ENCODE results near the gene CGAS.

The CGAS gene

DNA sequence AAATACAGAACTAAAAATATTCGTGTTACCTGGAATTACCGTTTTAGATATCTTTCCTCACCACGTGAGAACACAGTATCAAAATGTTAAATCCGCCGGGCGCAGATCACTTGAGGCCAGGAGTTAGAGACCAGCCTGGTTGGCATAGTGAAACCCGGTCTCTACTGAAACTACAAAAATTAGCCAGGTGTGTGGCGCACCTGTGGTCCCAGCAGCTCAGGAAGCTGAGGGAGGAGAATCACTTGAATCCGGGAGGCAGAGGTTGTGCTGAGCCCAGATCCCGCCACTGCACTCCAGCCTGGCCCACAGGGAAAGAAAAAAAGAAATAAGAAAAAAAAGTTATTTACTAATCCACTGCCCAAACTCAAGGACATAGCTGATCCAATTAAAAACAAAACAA, 62.2 kb downstream of the CGAS start:
- TF ChIP-seq FOXP2 (optimal IDR thresholded peaks at IDR 0.05; ENCODE audit: borderline replicate concordance, extremely low read depth, extremely low read length, insufficient read depth), result no peak
- TF ChIP-seq SIN3A (IDR thresholded peaks at IDR 0.05; ENCODE audit: borderline replicate concordance, insufficient read depth, low read length), result no peak
- TF ChIP-seq, protein P1, sequence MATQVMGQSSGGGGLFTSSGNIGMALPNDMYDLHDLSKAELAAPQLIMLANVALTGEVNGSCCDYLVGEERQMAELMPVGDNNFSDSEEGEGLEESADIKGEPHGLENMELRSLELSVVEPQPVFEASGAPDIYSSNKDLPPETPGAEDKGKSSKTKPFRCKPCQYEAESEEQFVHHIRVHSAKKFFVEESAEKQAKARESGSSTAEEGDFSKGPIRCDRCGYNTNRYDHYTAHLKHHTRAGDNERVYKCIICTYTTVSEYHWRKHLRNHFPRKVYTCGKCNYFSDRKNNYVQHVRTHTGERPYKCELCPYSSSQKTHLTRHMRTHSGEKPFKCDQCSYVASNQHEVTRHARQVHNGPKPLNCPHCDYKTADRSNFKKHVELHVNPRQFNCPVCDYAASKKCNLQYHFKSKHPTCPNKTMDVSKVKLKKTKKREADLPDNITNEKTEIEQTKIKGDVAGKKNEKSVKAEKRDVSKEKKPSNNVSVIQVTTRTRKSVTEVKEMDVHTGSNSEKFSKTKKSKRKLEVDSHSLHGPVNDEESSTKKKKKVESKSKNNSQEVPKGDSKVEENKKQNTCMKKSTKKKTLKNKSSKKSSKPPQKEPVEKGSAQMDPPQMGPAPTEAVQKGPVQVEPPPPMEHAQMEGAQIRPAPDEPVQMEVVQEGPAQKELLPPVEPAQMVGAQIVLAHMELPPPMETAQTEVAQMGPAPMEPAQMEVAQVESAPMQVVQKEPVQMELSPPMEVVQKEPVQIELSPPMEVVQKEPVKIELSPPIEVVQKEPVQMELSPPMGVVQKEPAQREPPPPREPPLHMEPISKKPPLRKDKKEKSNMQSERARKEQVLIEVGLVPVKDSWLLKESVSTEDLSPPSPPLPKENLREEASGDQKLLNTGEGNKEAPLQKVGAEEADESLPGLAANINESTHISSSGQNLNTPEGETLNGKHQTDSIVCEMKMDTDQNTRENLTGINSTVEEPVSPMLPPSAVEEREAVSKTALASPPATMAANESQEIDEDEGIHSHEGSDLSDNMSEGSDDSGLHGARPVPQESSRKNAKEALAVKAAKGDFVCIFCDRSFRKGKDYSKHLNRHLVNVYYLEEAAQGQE (IDR thresholded peaks at IDR 0.05; ENCODE audit: insufficient read depth in 1 of 2, low read depth in 2 of 2, low read length in 2 of 2), result no peak
- no peak for TF ChIP-seq POLR2AphosphoS5 (IDR thresholded peaks at IDR 0.05; ENCODE audit: low read depth, low read length)
- no peak for TF ChIP-seq TAF1 (IDR thresholded peaks at IDR 0.05; ENCODE audit: borderline replicate concordance, insufficient read depth, low read length)

DNA sequence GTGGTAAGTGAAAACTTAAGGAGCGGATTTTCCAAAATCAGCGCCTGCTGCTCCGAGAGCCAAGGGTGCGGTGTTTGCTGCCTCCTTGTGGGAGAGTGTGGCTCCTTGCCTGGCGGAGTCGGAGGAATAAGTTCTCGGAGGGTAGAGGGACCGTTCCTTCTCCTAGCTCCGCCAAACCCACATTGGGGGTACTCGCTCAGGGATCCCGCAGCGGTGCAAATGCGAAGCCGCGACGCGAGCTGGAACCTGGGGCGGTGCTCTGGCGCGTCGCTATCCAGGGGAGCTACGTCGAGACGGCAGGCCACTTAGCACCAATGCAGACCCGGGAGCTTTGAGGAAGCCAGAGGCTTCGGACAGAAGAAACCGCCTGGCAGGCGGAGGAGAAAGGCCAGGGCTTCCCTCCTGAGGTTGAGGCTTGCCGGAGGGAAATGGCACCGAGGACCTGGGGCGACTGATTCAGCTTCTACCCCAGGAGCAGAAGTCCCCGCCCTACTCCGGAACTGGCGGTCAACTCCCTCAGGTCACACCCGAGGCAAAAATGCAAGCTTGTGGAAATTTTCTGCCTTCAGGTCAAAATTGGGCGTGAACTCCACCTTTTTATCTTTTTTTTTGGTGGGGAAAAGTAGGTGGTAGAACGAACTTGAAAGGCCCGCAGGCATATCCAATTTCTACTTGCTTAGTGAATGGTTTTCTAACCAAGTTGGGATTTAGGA, 63.1 kb downstream of the CGAS start:
- no peak for TF ChIP-seq TAF1 (IDR thresholded peaks at IDR 0.05; ENCODE audit: borderline replicate concordance, insufficient read depth, low read length)
- TF ChIP-seq FOXP2 (optimal IDR thresholded peaks at IDR 0.05; ENCODE audit: borderline replicate concordance, extremely low read depth, extremely low read length, insufficient read depth), result no peak
- TF ChIP-seq POLR2AphosphoS5 (IDR thresholded peaks at IDR 0.05; ENCODE audit: low read depth, low read length), result no peak
- TF ChIP-seq, protein P1 (IDR thresholded peaks at IDR 0.05; ENCODE audit: insufficient read depth in 1 of 2, low read depth in 2 of 2, low read length in 2 of 2), result no peak
- no peak for TF ChIP-seq SIN3A (IDR thresholded peaks at IDR 0.05; ENCODE audit: borderline replicate concordance, insufficient read depth, low read length)

GRCh38 chr6:73388433-73388799, 63.7 kb downstream of the CGAS start:
- TF ChIP-seq, protein P1 (IDR thresholded peaks at IDR 0.05; ENCODE audit: insufficient read depth in 1 of 2, low read depth in 2 of 2, low read length in 2 of 2), result no peak
- TF ChIP-seq POLR2AphosphoS5 (IDR thresholded peaks at IDR 0.05; ENCODE audit: low read depth, low read length) (no peak), SIN3A (IDR thresholded peaks at IDR 0.05; ENCODE audit: borderline replicate concordance, insufficient read depth, low read length) (no peak), TAF1 (IDR thresholded peaks at IDR 0.05; ENCODE audit: borderline replicate concordance, insufficient read depth, low read length) (no peak), FOXP2 (optimal IDR thresholded peaks at IDR 0.05; ENCODE audit: borderline replicate concordance, extremely low read depth, extremely low read length, insufficient read depth) (no peak)

DNA sequence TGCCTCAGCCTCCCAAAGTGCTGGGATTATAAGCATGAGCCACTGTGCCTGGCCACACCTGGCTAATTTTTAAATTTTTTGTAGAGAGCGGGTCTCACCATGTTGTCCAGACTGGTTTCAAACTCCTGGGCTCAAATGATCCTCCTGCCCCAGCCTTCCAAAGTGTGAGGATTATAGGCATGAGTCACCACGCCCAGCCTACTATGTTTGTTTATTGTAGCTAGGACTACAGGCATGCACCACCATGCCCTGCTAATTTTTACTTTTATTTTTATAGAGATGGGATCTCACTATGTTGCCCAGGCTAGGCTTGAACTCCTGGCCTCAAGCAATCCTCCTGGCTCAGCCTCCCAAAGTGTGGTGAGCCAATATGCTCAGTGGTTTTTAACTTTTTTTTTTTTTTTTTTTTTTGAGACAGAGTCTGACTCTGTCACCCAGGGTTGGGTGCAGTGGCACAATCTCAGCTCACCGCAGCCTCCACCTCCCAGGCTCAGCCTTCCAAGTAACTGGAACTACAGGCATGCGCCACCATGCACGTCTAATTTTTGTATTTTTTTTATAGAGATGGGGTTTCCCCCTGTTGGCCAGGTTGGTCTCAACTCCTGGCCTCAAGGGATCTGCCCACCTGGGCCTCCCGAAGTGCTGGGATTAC, 69.5 kb downstream of the CGAS start:
- TF ChIP-seq POLR2AphosphoS5 (IDR thresholded peaks at IDR 0.05; ENCODE audit: low read depth, low read length), result no peak
- no peak for TF ChIP-seq FOXP2 (optimal IDR thresholded peaks at IDR 0.05; ENCODE audit: borderline replicate concordance, extremely low read depth, extremely low read length, insufficient read depth)
- TF ChIP-seq, protein P1 (IDR thresholded peaks at IDR 0.05; ENCODE audit: insufficient read depth in 1 of 2, low read depth in 2 of 2, low read length in 2 of 2), result no peak
- no peak for TF ChIP-seq TAF1 (IDR thresholded peaks at IDR 0.05; ENCODE audit: borderline replicate concordance, insufficient read depth, low read length)
- no peak for TF ChIP-seq SIN3A (IDR thresholded peaks at IDR 0.05; ENCODE audit: borderline replicate concordance, insufficient read depth, low read length)
